ENCODE data around the gene TRAIP.
A peak's percentile ranks its signal among the peaks of the same experiment; 100 is the strongest.

Gene TRAIP

DNA sequence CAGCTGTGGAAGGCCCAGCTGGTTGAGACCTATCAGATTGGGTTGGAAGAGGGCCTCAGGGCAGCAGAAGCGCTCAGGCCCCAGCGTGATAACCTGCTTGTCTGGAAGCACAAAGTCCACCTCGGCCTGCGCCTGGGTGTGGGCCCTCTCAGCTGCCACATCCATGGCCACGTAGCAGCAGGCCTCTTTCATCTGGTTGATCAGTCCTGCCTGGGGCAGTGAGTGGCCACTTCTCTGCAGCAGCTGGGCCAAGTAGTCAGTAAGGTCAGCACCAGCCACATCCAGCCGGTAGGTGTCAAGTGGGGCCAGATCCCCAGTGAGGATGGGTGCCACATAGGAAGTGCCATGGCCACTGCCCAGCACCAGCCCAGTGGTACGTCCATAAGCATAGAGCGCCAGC, 17.3 kb upstream of the TRAIP start:
- no peak for DNase-seq (ENCODE audit: low read depth)

GRCh38 chr3:49872801-49873281, 16.5 kb upstream of the TRAIP start:
- no peak for DNase-seq (ENCODE audit: low read depth)

GRCh38 chr3:49871531-49872153, 15.3 kb upstream of the TRAIP start:
- DNase-seq (ENCODE audit: low read depth) = no peak

DNA sequence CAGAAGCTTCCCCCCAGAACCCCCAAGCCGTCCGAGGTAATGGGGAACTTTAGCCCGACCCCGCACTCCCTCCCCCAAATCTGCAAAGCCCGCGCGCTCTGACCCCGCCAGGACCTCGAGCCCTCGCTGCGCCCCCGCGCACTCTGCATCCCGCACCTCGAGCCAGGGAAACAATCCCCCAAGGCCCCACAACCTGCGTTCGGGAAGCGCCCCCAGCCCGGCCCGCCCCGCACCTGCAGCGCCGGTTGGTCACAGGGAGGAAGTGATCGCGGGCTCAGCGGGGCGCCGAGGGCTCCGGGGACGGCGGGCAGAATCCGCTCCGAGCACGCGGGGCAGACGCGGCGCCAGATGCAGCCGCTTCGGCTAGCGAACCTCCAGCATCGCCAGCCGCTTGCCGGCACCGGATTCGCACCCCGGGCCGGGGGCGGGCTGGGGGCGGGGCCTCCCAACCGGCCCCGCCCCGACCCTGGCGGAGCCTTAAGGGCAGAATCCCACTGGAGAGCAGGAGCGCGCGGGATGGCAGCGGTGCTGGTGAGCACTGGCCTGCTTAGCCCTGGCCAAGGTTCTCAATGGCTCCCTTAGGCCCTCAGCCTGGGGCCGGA, 13.3 kb upstream of the TRAIP start, which contains the start of gene CAMKV:
CAMKV (minus strand) TSS at position 382 of the 602 bp plus-strand sequence. CDS start 7,518 bp downstream, outside the sequence.
- no peak for DNase-seq (ENCODE audit: low read depth)

- DNase-seq (ENCODE audit: low read depth) = no peak
Measured at GRCh38 chr3:49868862-49869466, 12.6 kb upstream of the TRAIP start.

DNA sequence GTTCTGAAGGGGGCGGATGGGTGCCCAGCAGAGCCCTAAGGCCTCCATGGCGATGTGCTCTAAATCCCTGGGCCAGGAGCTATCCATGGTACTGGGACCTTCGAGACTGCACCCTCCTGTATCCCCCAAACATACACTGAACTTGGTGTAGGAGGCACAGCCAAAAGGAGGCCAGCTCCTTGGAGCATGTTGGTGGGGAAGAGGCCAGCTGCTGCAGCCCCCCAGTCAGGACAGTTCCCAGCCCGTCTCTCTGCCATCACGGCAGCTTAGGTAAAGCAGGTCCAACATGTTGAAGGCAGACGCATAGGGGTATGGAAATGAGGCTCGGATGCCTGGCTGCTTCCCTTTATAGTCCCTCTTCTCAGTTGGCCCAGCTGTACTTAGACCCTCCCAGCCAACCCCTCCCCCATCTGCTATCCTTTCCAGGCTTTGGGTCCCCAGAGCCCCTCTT, 11.5 kb upstream of the TRAIP start:
- DNase-seq (ENCODE audit: low read depth) = peak; percentile 55

DNA sequence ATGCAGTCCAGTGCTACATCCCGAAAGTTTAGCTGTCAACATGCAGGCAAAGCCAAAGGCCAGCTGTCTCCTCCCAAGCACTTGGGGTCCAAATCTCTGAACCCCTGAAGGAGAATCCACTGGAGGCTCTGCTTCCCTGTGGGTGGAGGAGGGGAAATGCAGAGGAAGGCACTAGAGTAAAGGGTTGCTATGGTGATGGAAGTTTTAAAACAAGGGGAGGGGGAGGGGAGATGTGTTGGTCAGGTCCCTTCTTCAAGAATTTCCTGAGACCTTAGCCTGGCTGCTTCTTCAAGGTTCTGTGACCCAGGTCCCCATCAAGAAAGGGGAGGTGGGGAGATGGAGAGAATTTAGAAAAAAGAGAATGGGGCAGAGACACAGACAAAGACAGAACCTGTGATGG, 11.0 kb upstream of the TRAIP start:
- no peak for DNase-seq (ENCODE audit: low read depth)

DNA sequence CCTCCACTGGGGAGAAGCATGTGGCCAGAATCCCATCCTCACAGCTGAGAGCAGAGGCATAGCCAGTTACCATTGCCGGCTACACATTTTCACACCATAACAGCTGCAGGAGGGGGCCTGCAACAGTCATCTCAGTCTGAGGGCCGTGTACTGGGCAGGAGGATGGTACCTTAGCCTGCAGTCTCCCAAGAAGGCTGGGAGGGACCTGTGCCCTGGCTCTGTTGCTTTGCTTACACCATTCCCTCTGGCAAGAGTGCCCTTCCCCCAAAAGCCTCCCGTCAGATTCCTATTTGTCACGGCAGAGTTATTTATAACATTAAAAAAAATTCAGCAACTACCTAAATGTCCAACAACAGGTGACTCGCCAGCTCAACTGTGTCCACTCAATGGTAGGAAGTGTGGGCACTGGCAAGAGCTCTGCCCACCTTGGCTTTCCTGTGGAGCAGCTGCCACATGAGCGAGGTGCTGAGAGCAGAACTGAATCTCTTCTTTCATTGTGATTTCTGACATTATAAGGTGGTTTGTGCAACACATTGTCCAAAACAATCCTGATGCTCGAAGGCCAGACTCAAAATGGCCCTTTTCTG, 8.9 kb upstream of the TRAIP start:
- no peak for DNase-seq (ENCODE audit: low read depth)

DNA sequence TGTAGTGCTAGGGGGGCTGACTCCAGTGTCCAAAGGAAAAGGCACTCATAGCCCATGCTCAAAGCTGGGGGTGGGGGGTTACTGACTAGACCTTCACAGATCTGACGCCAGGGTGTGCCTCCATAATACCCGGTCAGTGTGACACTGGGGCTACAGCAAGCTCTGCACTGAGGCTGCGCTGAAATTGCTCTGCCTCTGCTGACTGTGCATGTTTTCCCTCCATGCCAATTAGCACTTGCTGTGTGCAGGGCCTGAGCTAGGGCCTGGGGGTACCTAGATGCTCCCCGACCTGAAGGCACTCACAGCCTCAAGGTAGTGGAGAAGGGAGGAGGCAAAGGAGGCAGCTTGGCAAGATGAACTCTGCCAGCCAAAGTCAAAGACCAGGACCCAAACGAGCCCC, 8.1 kb upstream of the TRAIP start:
- DNase-seq (ENCODE audit: low read depth) = no peak

- DNase-seq (ENCODE audit: low read depth) = no peak
Measured at GRCh38 chr3:49859576-49860305, 3.4 kb upstream of the TRAIP start.

DNA sequence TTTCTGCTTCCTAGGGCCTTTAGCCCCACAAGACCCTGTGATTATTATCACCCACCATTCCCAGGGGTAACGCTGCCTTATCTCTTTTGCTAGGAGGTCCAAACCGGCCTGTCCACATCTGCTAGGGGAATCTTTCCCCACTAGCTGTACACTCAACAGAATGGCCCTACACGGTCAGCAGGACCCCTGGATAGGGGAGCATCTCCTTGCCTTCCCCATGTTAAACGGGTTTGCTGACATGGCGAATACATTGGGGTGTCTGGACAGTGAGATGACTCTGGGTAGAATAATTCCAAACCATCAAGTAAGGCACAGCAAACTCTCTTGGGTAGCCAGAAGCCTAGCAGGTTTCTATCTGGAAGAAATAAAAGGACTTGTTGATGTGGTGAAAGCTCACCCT, 702 bp downstream of the TRAIP start:
- no peak for DNase-seq (ENCODE audit: low read depth)

DNA sequence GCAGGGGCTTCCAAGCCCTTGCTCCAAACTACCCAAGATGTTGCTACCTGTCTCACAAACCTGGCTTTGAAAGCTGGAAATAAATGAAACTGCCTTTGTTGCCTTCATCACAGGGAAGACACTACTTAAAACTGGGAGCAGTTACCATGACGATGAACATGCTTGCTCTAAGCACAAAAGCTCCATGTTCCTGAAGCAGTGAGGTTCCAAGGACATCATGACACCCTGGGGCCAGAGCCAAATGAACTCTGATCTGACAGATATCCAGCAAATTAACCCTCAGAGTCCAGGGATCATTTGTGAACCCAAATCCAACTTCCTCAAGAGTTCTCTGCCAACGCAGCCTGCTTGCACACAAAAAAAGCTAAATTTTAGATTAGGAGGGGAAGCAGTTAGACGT, 10.7 kb downstream of the TRAIP start:
- DNase-seq (ENCODE audit: low read depth) = no peak

DNA sequence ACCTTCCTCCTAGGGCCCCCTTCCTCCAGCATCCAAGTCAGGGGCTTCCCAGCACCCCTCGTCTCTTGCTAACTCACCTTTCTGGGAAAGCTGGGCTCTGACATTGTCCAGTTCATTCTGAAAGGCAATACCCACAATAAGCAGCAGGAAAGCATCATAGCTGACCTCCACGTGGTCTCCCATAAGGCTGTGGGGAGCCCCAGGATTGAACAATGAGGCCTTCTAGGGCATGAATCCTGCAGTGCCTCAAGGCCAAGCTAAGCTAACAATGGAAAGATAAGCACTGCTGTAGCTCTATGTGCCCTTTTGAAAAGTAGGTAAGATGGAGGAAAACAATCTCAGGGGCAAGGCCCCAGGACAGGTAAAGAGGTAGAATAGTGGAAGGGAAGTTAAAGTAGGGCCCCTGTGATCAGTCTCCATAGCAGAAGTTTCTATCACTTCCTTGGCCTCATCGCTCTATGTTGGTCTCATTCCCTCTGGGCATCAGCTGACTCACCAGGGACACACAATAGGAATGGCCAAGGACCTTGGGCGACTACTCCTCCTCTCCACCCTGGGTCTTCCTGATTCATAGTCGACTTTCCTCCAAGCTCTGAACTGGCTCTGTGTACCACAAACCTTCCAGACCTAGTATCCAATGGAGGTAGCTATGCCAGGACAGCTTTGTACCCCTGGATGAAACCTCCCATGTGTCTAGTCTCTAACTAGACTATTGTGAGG, 11.7 kb downstream of the TRAIP start:
- peak; percentile 58 for DNase-seq (ENCODE audit: low read depth)

DNA sequence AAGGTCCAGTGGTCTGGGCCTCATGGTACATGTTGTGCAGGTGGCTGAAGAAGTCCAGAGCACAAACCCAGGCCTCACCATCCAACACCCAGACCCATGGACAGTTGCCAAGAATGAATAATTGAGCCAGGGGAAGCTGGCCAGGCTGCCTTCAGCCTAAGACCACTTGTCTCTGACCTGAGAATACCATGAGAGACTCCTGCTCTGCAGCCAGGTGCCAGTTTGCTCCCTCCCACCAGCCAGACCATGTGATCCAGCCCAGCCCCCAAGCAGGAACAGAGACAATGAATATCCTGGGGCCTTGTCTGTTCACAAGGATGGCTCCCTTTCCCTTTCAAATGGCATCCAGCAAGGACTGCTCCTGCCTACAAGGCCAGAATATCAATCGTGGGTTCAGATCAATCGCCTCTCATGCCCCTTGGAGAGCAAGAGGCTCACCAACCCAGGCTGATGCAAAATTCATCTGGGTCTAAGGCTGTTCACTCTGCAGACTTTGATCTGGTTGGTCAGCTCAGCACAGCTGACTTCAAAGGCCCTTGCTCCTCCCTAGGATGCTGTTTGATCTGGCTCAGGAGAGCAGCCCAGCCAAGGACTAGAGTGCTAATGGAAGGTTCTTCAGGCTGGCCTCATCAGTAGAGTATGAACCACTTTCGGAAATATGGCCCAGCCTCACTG, 13.4 kb downstream of the TRAIP start:
- no peak for DNase-seq (ENCODE audit: low read depth)

DNA sequence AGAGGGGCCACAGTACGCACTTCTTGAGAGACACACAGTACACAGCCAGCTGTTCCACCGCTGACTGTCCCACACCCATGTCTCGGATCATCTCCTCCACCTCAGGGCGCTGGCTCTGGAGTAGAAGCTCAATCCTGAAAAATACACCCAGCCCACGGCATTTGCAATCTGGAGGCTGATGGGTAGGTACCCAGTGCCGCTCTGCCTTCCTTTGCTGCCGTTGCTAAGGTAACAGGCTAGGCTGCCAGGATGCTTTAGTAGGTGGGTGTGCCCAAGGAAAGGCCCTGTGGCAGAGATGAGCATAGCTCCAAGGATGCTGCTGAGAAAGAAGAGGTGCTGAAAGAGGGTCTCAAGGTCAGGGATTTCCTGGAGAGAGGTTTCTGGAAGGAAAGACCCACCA, 14.6 kb downstream of the TRAIP start:
- DNase-seq (ENCODE audit: low read depth) = no peak

- peak; percentile 33 for DNase-seq (ENCODE audit: low read depth)
Measured at GRCh38 chr3:49841126-49841696, 15.2 kb downstream of the TRAIP start.

GRCh38 chr3:49840388-49840787, 16.0 kb downstream of the TRAIP start:
- no peak for DNase-seq (ENCODE audit: low read depth)

- peak; percentile 75 for DNase-seq (ENCODE audit: low read depth)
Measured at GRCh38 chr3:49839193-49839809, 17.1 kb downstream of the TRAIP start.

DNA sequence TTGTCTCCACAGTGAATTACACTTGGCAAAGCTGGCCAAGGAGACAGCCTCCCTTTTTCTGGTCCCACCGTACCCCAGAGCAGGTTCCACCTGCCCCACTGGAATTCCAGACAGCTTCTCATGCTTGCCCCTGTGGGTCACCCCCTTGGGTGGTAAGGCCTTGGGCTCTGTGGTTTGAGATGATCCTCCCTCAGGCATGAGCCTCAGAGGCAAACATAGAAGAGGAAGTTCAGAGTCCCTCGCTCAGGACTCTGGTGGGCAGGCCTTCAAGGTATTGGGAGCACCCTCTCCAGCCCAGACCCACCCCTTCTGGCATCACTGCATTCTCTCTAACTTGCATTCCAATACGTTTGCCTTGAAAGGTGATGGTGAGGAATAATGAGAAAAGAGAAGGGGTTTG, 25.0 kb downstream of the TRAIP start:
- DNase-seq (ENCODE audit: low read depth) = no peak

DNA sequence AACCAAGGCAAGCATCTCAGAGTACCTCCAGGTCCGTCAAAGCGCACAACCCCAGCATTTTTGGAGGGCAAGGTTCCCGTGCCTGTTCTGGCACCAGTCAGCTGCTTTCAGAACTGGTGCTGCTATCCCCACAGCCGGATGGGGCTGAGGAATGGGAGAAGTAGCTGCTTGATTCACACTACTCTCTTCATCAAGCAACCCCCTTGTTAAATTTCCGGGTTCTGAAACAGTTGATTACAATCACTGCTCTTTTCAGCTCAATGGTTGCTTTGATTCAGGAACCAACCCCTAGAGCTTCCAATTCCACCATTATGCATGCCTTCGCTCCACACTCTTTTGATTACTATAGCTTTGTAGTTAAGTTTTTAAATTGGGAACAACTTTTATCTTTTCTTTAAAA, 30.3 kb downstream of the TRAIP start:
- DNase-seq (ENCODE audit: low read depth) = no peak
